Panc1 (cell line): ENCODE measurements around the gene MEIOC. TPM values are rescaled to one million over a fixed set of nuclear protein-coding genes. Genes with fewer than 3 reads are reported as not detected.

ENCODE experiments used
- ATAC-seq: fragments of 200-7000 bp; cut with Tn5 transposase; 2 replicates; pipeline ENCODE4 v1.9.1; 2020; ENCODE audit warnings: mild to moderate bottlenecking, moderate library complexity
- BruUV-seq: library from RNA; stranded (reverse); fragments of 400-500 nt; replicated peaks from 2 replicates; lab custom pipeline; 2021; lab: Mats Ljungman, UMichigan
- CTCF ChIA-PET: fragments of 300-600 bp; sonication (Branson Sonifier 250); formaldehyde crosslinking; loops from one replicate; lab custom pipeline; 2022; ENCODE audit warnings: antibody characterized with exemption; lab: Charles Lee
- POLR2A ChIA-PET: fragments of 300-600 bp; sonication (Branson Sonifier 250); formaldehyde crosslinking; loops from one replicate; lab custom pipeline; 2022; ENCODE audit warnings: antibody characterized with exemption; lab: Charles Lee
- DNase-seq: peaks from one replicate; pipeline ENCODE4 v3.0.0-alpha.2; 2010; ENCODE audit warnings: low read depth, low spot score
- H3K27ac ChIP-seq: 2 replicates; pipeline ENCODE4 v1.5.1; 2011; ENCODE audit warnings: mild to moderate bottlenecking, low read length, inconsistent platforms
- H3K27me3 ChIP-seq: fragments of 200-500 bp; sonication (Bioruptor generic); 2 replicates; pipeline ENCODE4 v1.6.0; 2014; ENCODE audit warnings: low read length, inconsistent platforms; ENCODE audit not compliant: control insufficient read depth, insufficient read depth
- H3K36me3 ChIP-seq: fragments of 200-500 bp; sonication (Bioruptor generic); 2 replicates; pipeline ENCODE4 v1.5.1; 2014; ENCODE audit warnings: inconsistent platforms, mild to moderate bottlenecking, low read length, moderate library complexity; ENCODE audit not compliant: control insufficient read depth, insufficient read depth
- H3K4me1 ChIP-seq: 2 replicates; pipeline ENCODE4 v1.5.1; 2011; ENCODE audit warnings: inconsistent platforms, mild to moderate bottlenecking, low read length, moderate library complexity; ENCODE audit not compliant: control insufficient read depth, insufficient read depth
- H3K4me3 ChIP-seq, 2 experiments: 2 replicates each; pipeline ENCODE4 v1.5.1; 2011 to 2012; ENCODE audit warnings: low read depth in 2 of 2, low read length in 2 of 2, mild to moderate bottlenecking in 2 of 2, inconsistent platforms in 1 of 2, moderate library complexity in 1 of 2
- H3K9me3 ChIP-seq: fragments of 200-500 bp; sonication (Bioruptor generic); 2 replicates; pipeline ENCODE4 v1.5.1; 2014; ENCODE audit warnings: low read depth, mild to moderate bottlenecking, inconsistent platforms, low read length, moderate library complexity; ENCODE audit not compliant: control insufficient read depth, insufficient read depth
- POLR2AphosphoS5 ChIP-seq: IDR thresholded peaks from 2 replicates; pipeline ENCODE4 v1.6.1; 2012; ENCODE audit warnings: mild to moderate bottlenecking, low read depth, low read length, moderate library complexity
- SIN3A ChIP-seq: IDR thresholded peaks from 2 replicates; pipeline ENCODE4 v1.6.1; 2012; ENCODE audit warnings: low read depth, mild to moderate bottlenecking, low read length, moderate library complexity, borderline replicate concordance; ENCODE audit not compliant: insufficient read depth
- TCF7L2 ChIP-seq: IDR thresholded peaks from 2 replicates; pipeline ENCODE4 v1.6.1; 2011; ENCODE audit warnings: mild to moderate bottlenecking, low read depth, low read length, inconsistent platforms
- in situ Hi-C: cut with HindIII; loops from 2 replicates; pipeline ENCODE4 v1.10.0; 2016; ENCODE audit warnings: low sequenced_read_pairs, low pct_unique_long_range_greater_than_20kb
- intact Hi-C: fragments of 100-400 bp; cut with micrococcal nuclease; formaldehyde crosslinking; loops from one replicate; pipeline ENCODE4 v1.10.0; 2022; ENCODE audit not compliant: unreplicated experiment
- total RNA-seq: library from RNA; stranded (reverse); gene quantifications from one replicate; pipeline ENCODE4 v1.2.1, GENCODE V29; 2021; ENCODE audit not compliant: unreplicated experiment
- TF ChIP-seq, protein P1 (sequence below), 2 experiments: IDR thresholded peaks; 2 replicates each; pipeline ENCODE4 v1.6.1; 2011 to 2012; ENCODE audit warnings: low read depth in 2 of 2, control low read depth in 1 of 2, low read length in 1 of 2, mild to moderate bottlenecking in 1 of 2, moderate library complexity in 1 of 2; ENCODE audit not compliant: insufficient read depth in 1 of 2
- TF ChIP-seq, protein P2 (sequence below): fragments of 450-650 bp; IDR thresholded peaks from 2 replicates; pipeline ENCODE4 v1.5.1; 2017; ENCODE audit warnings: mild to moderate bottlenecking

The MEIOC gene
- total RNA-seq, 1 experiment from 2014 or later = 0.82 TPM

DNA sequence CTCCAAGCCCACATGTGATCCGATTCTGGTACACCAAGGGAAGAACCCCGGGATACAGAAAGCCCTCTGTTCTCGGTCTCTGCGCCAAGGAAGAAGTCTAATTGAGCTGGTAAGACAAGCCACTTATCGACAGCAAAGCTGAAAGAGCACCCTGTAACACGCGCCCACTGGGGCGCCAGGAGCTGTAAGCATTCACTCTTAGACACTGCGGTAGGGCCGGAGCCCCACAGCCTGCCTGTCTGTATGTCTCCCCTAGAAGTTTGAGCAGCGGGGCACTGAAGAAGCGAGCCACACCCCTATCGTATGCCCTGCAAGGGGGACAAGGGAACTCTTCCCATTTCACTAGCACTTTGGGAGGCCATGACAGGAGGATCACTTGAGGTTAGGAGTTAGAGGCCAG is 27.0 kb upstream of the MEIOC start:
- Histone ChIP-seq H3K4me1 (no peaks in the 10 kb centered on the region), H3K36me3 (no peaks in the 10 kb centered on the region), H3K27ac (no peak overlapping the region), H3K9me3 (no peaks in the 10 kb centered on the region), H3K4me3 (no peak overlapping the region), H3K27me3 (no peaks in the 10 kb centered on the region)
- CTCF ChIA-PET = interaction anchor here (0.5 kb wide), 1 partner anchor 184 kb away, joined by 4 read pairs; no protein-coding TSS in a partner anchor
- DNase-seq = no peak
- intact Hi-C loops = no loop called here
- in situ Hi-C loops = no loop called here
- ATAC-seq = no peak
- BruUV-seq = no TSS peak
- POLR2A ChIA-PET = interaction anchor here (0.6 kb wide), 1 partner anchor 149 kb away, joined by 4 read pairs; no protein-coding TSS in a partner anchor
- TF ChIP-seq POLR2AphosphoS5 = no peak
- TF ChIP-seq, protein P1, sequence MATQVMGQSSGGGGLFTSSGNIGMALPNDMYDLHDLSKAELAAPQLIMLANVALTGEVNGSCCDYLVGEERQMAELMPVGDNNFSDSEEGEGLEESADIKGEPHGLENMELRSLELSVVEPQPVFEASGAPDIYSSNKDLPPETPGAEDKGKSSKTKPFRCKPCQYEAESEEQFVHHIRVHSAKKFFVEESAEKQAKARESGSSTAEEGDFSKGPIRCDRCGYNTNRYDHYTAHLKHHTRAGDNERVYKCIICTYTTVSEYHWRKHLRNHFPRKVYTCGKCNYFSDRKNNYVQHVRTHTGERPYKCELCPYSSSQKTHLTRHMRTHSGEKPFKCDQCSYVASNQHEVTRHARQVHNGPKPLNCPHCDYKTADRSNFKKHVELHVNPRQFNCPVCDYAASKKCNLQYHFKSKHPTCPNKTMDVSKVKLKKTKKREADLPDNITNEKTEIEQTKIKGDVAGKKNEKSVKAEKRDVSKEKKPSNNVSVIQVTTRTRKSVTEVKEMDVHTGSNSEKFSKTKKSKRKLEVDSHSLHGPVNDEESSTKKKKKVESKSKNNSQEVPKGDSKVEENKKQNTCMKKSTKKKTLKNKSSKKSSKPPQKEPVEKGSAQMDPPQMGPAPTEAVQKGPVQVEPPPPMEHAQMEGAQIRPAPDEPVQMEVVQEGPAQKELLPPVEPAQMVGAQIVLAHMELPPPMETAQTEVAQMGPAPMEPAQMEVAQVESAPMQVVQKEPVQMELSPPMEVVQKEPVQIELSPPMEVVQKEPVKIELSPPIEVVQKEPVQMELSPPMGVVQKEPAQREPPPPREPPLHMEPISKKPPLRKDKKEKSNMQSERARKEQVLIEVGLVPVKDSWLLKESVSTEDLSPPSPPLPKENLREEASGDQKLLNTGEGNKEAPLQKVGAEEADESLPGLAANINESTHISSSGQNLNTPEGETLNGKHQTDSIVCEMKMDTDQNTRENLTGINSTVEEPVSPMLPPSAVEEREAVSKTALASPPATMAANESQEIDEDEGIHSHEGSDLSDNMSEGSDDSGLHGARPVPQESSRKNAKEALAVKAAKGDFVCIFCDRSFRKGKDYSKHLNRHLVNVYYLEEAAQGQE (IDR thresholded peaks at IDR 0.05; ENCODE audit: insufficient read depth in 1 of 2, low read depth in 2 of 2, low read length in 1 of 2) = no peak
- TF ChIP-seq SIN3A = no peak
- TF ChIP-seq TCF7L2 = no peak

DNA sequence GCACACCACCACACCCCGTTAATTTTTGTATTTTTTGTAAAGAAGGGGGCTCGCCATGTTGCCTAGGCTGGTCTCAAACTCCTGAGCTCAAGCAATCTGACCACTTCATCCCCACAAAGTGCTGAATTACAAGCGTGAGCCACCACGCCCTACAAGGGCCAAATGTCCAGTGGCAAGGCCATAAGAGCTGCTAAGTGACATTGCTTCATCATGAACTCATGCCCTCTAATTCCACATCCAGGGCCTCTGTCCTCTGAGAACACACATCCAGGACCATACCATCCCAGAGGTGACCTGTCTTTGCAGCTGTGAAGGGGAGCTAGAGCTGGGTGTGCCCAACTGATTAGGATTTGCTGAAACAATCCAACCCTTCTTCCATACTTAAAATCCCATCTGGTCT is 25.6 kb upstream of the MEIOC start:
- Histone ChIP-seq H3K4me1 (no peaks in the 10 kb centered on the region), H3K4me3 (no peak overlapping the region), H3K36me3 (no peaks in the 10 kb centered on the region), H3K27ac (no peak overlapping the region), H3K9me3 (no peaks in the 10 kb centered on the region), H3K27me3 (no peaks in the 10 kb centered on the region)
- ChIA-PET CTCF (no interaction called here), POLR2A (no interaction called here)
- no peak for DNase-seq
- TF ChIP-seq, protein P2, sequence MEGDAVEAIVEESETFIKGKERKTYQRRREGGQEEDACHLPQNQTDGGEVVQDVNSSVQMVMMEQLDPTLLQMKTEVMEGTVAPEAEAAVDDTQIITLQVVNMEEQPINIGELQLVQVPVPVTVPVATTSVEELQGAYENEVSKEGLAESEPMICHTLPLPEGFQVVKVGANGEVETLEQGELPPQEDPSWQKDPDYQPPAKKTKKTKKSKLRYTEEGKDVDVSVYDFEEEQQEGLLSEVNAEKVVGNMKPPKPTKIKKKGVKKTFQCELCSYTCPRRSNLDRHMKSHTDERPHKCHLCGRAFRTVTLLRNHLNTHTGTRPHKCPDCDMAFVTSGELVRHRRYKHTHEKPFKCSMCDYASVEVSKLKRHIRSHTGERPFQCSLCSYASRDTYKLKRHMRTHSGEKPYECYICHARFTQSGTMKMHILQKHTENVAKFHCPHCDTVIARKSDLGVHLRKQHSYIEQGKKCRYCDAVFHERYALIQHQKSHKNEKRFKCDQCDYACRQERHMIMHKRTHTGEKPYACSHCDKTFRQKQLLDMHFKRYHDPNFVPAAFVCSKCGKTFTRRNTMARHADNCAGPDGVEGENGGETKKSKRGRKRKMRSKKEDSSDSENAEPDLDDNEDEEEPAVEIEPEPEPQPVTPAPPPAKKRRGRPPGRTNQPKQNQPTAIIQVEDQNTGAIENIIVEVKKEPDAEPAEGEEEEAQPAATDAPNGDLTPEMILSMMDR = no peak
- no peak for TF ChIP-seq SIN3A
- TF ChIP-seq POLR2AphosphoS5 = no peak
- BruUV-seq = no TSS peak
- in situ Hi-C loops = no loop called here
- no peak for ATAC-seq
- intact Hi-C loops = no loop called here

DNA sequence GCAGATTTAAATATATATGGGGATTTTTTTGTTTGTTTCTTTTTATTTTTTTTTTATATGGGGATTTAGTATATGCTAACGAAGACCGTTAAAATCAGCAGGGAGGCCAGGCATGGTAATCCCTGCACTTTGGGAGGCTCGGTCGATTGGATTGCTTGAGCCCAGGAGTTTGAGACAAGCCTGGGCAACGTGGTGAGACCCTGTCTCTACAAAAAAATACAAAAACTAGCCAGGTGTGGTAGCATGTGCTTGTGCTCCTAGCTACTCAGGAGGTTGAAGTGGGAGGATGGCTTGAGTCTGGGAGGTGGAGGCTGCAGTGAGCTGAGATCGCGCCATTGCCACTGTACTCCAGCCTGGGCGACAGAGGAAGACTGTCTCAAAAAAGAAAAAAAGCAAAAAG is 22.3 kb upstream of the MEIOC start:
- Histone ChIP-seq H3K27me3 (no peaks in the 10 kb centered on the region), H3K27ac (no peak overlapping the region), H3K36me3 (no peaks in the 10 kb centered on the region), H3K4me1 (no peaks in the 10 kb centered on the region), H3K4me3 (no peak overlapping the region), H3K9me3 (no peaks in the 10 kb centered on the region)
- intact Hi-C loops = loop anchor here (2.0 kb wide), 1 partner anchor 101 kb away; no protein-coding TSS in a partner anchor
- BruUV-seq = no TSS peak
- ATAC-seq (no peak), DNase-seq (no peak)
- ChIA-PET CTCF (no interaction called here), POLR2A (no interaction called here)
- in situ Hi-C loops = no loop called here
- TF ChIP-seq POLR2AphosphoS5 (no peak), SIN3A (no peak), TCF7L2 (no peak)
- TF ChIP-seq, protein P1 (IDR thresholded peaks at IDR 0.05; ENCODE audit: insufficient read depth in 1 of 2, low read depth in 2 of 2, low read length in 1 of 2) = no peak
- TF ChIP-seq, protein P2 = no peak
